Activated B cell treated with CpG ODN at 0.5 μM for 24 hours (primary cell): ENCODE results near the gene TRERF1. TPM values are rescaled to one million over a fixed set of nuclear protein-coding genes. Genes with fewer than 3 reads are reported as not detected.

ENCODE experiments used
- ATAC-seq: fragments of 200-7000 bp; cut with Tn5 transposase; one replicate; pipeline ENCODE4 v1.10.0; 2021; ENCODE audit warnings: low read depth, mild to moderate bottlenecking, moderate library complexity
- CTCF ChIA-PET: fragments of 350-600 bp; sonication (Branson Sonifier 250); formaldehyde crosslinking; loops from one replicate; lab custom pipeline; 2021; ENCODE audit warnings: antibody characterized with exemption; lab: Charles Lee
- POLR2A ChIA-PET: fragments of 350-600 bp; sonication (Branson Sonifier 250); formaldehyde crosslinking; loops from one replicate; lab custom pipeline; 2021; ENCODE audit warnings: antibody characterized with exemption; lab: Charles Lee
- DNase-seq: peaks from one replicate; pipeline ENCODE4 v3.0.0; 2022
- H3K27ac Mint-ChIP-seq: one replicate; pipeline ENCODE4 v1.8.0; 2020; ENCODE audit warnings: mixed read lengths
- H3K27me3 Mint-ChIP-seq: one replicate; pipeline ENCODE4 v1.8.0; 2021; ENCODE audit warnings: mixed read lengths
- H3K36me3 Mint-ChIP-seq: one replicate; pipeline ENCODE4 v1.8.0; 2021; ENCODE audit warnings: low read depth, mixed read lengths
- H3K4me1 Mint-ChIP-seq: one replicate; pipeline ENCODE4 v1.8.0; 2021; ENCODE audit warnings: mixed read lengths
- H3K4me3 Mint-ChIP-seq: one replicate; pipeline ENCODE4 v1.8.0; 2020; ENCODE audit warnings: mild to moderate bottlenecking, mixed read lengths
- H3K9me3 Mint-ChIP-seq: one replicate; pipeline ENCODE4 v1.8.0; 2020; ENCODE audit warnings: mixed read lengths
- CTCF ChIP-seq: fragments of 200-600 bp; IDR thresholded peaks from one replicate; pipeline ENCODE4 v1.8.0; 2022; ENCODE audit warnings: antibody characterized with exemption, mild to moderate bottlenecking
- intact Hi-C: fragments of 100-400 bp; cut with micrococcal nuclease; formaldehyde crosslinking; loops from one replicate; pipeline ENCODE4 v1.15.1; 2024
- total RNA-seq: library from RNA; stranded (reverse); gene quantifications from 2 replicates; pipeline ENCODE4 v1.2.3, GENCODE V29; 2022

The TRERF1 gene
- total RNA-seq, 1 donor from 2014 or later, result 4.1 TPM

GRCh38 chr6:42453654-42454427 is 2.1 kb upstream of the TRERF1 start:
- peak overlapping the region; percentile 90 for H3K4me3 Mint-ChIP-seq
- TF ChIP-seq CTCF, result no peak
- POLR2A ChIA-PET, result interaction anchor here (1.3 to 2.2 kb wide), 5 partner anchors 12 to 119 kb away, joined by 3 to 9 read pairs (median 5); no protein-coding TSS in a partner anchor
- intact Hi-C loops, result loop anchor here (5.0 kb wide), 2 partner anchors 68 to 142 kb away; no protein-coding TSS in a partner anchor
- CTCF ChIA-PET, result interaction anchor here (1.1 to 3.4 kb wide), 3 partner anchors 77 to 93 kb away, joined by 3 to 9 read pairs (median 5); no protein-coding TSS in a partner anchor
- H3K27ac Mint-ChIP-seq, result peak overlapping the region; percentile 65
- ATAC-seq (no peak), DNase-seq (no peak)
- no peaks in the 10 kb centered on the region for H3K9me3 Mint-ChIP-seq
- H3K4me1 Mint-ChIP-seq, result peaks cover 33% of the 10 kb centered on the region
- peaks cover 3% of the 10 kb centered on the region for H3K27me3 Mint-ChIP-seq
- peaks cover 4% of the 10 kb centered on the region for H3K36me3 Mint-ChIP-seq

GRCh38 chr6:42453031-42453653 is 1.4 kb upstream of the TRERF1 start:
- Mint-ChIP-seq H3K4me1 (peaks cover 35% of the 10 kb centered on the region), H3K27me3 (peaks cover 3% of the 10 kb centered on the region), H3K36me3 (peaks cover 4% of the 10 kb centered on the region), H3K27ac (no peak overlapping the region), H3K4me3 (peak overlapping the region; percentile 90), H3K9me3 (no peaks in the 10 kb centered on the region)
- DNase-seq, result peak; percentile 43
- intact Hi-C loops, result loop anchor here (5.0 kb wide), 2 partner anchors 69 to 141 kb away; no protein-coding TSS in a partner anchor
- TF ChIP-seq CTCF, result no peak
- ChIA-PET CTCF (interaction anchor here (1.5 to 3.4 kb wide), 2 partner anchors 79 to 94 kb away, joined by 6 to 9 read pairs; no protein-coding TSS in a partner anchor), POLR2A (interaction anchor here (0.7 to 2.2 kb wide), 8 partner anchors 12 to 671 kb away, joined by 3 to 10 read pairs (median 4); no protein-coding TSS in a partner anchor)
- ATAC-seq, result peak; percentile 74

GRCh38 chr6:42452171-42453030 is 675 bp upstream of the TRERF1 start:
- H3K36me3 Mint-ChIP-seq, result peaks cover 4% of the 10 kb centered on the region
- DNase-seq, result peak; percentile 48
- ChIA-PET POLR2A (interaction anchor here (0.6 to 2.2 kb wide), 12 partner anchors 11 to 1810 kb away, joined by 3 to 10 read pairs (median 5); no protein-coding TSS in a partner anchor), CTCF (interaction anchor here (1.5 to 3.4 kb wide), 2 partner anchors 79 to 95 kb away, joined by 6 to 9 read pairs; no protein-coding TSS in a partner anchor)
- peaks cover 3% of the 10 kb centered on the region for H3K27me3 Mint-ChIP-seq
- no peak for TF ChIP-seq CTCF
- intact Hi-C loops, result loop anchor here (1.0 to 5.0 kb wide), 3 partner anchors 70 to 140 kb away; no protein-coding TSS in a partner anchor
- no peaks in the 10 kb centered on the region for H3K9me3 Mint-ChIP-seq
- peak overlapping the region; percentile 63 for H3K27ac Mint-ChIP-seq
- peak; percentile 51 for ATAC-seq
- peaks cover 35% of the 10 kb centered on the region for H3K4me1 Mint-ChIP-seq
- peak overlapping the region; percentile 94 for H3K4me3 Mint-ChIP-seq

- H3K9me3 Mint-ChIP-seq, result no peaks in the 10 kb centered on the region
- CTCF ChIA-PET, result interaction anchor here (3.4 kb wide), 1 partner anchor 81 kb away, joined by 9 read pairs; no protein-coding TSS in a partner anchor
- peak overlapping the region; percentile 94 for H3K4me3 Mint-ChIP-seq
- H3K4me1 Mint-ChIP-seq, result peaks cover 35% of the 10 kb centered on the region
- peaks cover 4% of the 10 kb centered on the region for H3K36me3 Mint-ChIP-seq
- H3K27ac Mint-ChIP-seq, result peak overlapping the region; percentile 69
- H3K27me3 Mint-ChIP-seq, result peaks cover 5% of the 10 kb centered on the region
- no peak for ATAC-seq
- DNase-seq, result no peak
- no peak for TF ChIP-seq CTCF
- POLR2A ChIA-PET, result interaction anchor here (0.7 to 2.2 kb wide), 2 partner anchors 59 to 83 kb away, joined by 3 to 10 read pairs; no protein-coding TSS in a partner anchor
- intact Hi-C loops, result loop anchor here (5.0 kb wide), 2 partner anchors 72 to 138 kb away; no protein-coding TSS in a partner anchor
These were observed 1.0 kb downstream of the TRERF1 start for GRCh38 chr6:42450477-42451332.
